ENCODE results near the gene ERVK3-1.

ERVK3-1 gene

DNA sequence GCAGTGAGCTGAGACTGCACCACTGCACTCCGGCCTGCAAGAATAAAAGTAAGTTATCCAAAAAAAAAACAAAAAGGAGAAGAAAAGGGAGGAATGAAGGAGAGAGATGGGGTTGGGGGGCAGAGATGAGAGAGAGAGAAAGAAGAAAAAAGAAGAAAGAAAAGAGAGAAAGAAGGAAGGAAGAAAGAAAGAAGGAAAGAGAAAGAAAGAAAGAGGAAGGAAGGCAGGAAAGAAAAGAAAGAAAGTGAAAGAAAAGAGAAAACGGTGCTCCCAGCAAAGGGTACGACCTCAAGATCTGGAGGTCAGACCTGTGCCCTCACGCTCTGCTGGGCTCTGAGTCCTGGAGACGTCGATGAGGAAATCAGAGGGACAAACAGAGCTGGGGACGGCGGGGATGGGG, 44.4 kb downstream of the ERVK3-1 start:
- TF ChIP-seq, protein P1, sequence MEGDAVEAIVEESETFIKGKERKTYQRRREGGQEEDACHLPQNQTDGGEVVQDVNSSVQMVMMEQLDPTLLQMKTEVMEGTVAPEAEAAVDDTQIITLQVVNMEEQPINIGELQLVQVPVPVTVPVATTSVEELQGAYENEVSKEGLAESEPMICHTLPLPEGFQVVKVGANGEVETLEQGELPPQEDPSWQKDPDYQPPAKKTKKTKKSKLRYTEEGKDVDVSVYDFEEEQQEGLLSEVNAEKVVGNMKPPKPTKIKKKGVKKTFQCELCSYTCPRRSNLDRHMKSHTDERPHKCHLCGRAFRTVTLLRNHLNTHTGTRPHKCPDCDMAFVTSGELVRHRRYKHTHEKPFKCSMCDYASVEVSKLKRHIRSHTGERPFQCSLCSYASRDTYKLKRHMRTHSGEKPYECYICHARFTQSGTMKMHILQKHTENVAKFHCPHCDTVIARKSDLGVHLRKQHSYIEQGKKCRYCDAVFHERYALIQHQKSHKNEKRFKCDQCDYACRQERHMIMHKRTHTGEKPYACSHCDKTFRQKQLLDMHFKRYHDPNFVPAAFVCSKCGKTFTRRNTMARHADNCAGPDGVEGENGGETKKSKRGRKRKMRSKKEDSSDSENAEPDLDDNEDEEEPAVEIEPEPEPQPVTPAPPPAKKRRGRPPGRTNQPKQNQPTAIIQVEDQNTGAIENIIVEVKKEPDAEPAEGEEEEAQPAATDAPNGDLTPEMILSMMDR (IDR thresholded peaks at IDR 0.05; ENCODE audit: low read depth, low read length, missing control alignments), result no peak
- no peak for DNase-seq (ENCODE audit: extremely low read depth, low read depth)
- no peak overlapping the region for H3K4me3 ChIP-seq (replicated peaks; ENCODE audit: low read depth, low read length)

DNA sequence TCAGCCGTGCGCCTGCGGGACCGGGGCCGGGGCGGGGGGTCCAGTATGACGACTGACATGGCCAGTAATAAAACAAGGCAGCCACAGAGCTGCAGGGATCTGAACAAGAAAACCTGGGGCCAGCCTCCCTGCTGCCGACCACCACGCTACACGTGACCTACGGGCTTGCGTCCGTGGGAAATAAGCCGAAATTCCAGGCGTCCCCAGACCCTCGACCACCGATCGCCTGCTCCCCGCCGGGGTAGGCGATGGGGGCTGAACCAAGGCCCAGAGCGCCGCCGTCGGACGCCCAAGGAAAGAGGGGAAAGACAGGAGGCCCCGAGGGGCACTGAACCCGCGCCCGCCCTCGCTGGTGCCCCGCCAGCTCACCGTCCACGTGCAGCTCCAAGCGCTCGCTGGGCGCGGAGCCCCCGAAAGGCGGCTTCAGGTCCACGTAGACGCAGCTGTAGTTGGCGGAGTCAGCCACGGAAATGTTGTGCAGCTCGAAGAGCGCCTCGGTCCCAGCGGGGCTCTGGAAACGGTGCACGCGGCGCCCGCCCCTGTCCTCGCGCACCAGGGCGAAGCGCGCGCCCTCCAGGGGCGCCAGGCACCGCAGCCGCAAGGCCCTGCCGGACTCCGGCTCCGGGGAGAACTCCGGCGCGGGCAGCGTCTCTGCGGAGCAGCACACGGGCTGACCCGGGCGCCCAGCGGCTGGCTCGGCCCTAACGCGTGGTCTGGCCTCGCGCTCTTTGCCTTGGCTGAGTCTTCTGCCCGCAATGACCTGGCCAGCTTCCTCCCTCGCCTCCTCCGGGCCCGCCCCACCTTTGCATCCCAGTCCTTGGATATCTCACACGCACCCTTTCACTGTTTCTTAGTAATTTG, 45.1 kb downstream of the ERVK3-1 start:
- no peak for DNase-seq (ENCODE audit: extremely low read depth, low read depth)
- H3K4me3 ChIP-seq (replicated peaks; ENCODE audit: low read depth, low read length), result no peak overlapping the region
- TF ChIP-seq, protein P1 (IDR thresholded peaks at IDR 0.05; ENCODE audit: low read depth, low read length, missing control alignments), result no peak

DNA sequence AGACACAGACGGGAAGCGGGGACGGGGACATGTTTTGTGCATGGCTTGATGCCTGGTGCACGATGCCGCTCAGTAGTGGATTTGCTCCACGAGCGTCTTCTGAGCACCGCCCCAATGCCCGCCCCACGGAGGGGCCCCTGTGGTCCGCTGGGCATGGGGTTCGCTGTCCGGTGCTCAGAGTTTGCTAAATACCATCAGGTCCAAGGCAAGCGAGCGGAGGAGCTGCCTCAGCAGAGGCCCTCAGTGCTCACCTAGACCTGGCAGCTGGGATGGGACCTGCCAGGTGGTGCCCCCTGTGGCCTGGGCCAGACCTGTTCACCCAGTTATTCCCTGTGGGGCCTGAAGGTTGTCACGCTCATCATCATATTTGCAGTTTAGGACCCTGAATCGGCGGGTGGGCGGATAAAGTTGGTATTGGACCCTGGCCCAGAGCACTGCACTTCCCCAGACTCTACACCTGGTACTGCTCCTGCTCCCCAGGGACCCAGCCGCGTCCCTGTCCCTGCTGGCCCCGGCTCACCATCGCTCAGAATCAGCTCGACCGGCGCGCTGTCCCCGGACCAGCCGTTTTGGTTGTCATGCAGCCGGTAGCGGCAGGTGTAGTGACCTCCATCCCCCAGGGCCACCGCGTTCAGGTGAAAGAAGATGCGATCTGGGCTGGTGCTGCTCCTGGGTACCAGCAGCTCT, 45.8 kb downstream of the ERVK3-1 start:
- TF ChIP-seq, protein P1 (IDR thresholded peaks at IDR 0.05; ENCODE audit: low read depth, low read length, missing control alignments), result no peak
- no peak for DNase-seq (ENCODE audit: extremely low read depth, low read depth)
- H3K4me3 ChIP-seq (replicated peaks; ENCODE audit: low read depth, low read length), result no peak overlapping the region

DNA sequence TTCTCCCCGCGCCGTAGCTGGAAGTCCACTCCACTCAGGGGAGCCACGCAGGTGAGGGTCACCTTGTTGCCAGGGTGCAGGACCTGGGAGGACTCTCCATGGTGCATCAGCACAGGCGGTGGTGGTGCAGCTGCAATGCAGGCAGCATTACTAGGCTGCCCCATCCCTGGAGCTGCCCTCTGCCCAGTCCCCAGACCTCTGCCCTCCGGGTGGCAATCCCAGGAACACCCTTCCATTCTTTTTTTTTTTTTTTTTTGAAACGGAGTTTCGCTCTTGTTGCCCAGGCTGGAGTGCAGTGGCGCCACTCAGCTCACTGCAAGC, 46.3 kb downstream of the ERVK3-1 start:
- no peak for DNase-seq (ENCODE audit: extremely low read depth, low read depth)
- no peak overlapping the region for H3K4me3 ChIP-seq (replicated peaks; ENCODE audit: low read depth, low read length)
- TF ChIP-seq, protein P1 (IDR thresholded peaks at IDR 0.05; ENCODE audit: low read depth, low read length, missing control alignments), result no peak

DNA sequence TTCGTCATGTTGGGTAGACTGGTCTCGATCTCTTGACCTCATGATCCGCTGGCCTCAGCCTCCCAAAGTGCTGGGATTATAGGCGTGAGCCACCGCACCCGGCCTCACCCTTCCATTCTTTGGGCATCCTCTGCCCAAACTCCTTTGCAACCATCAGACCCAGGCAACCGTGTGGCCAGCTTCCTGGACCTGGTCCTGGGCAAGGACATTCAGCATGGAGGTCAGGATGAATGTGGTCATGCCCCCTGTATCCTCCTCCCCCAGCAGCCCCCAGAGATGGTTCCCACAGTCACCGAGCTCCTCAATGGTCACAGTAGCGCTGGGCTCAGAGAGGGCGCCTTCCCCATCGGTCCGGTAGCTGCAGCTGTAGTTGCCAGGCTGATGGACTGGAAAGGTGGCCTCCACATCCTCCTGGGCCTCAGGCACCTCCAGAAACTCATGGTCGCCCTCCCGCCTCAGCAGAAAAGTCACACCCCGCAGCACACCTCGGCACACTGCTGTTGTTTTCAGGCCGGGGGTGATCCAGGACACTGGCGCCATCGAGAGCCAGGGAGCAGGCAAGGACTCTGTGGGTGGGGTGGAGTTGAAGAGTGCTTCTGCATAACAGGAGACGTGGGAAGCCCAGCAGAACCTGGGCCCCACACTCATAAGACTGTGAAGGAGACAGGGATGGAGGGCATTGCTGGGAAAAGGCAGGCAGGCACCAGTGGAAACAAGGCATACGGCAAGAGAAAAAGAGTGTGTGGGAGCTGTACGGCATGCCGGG, 47.0 kb downstream of the ERVK3-1 start:
- H3K4me3 ChIP-seq (replicated peaks; ENCODE audit: low read depth, low read length), result no peak overlapping the region
- TF ChIP-seq, protein P1 (IDR thresholded peaks at IDR 0.05; ENCODE audit: low read depth, low read length, missing control alignments), result no peak
- DNase-seq (ENCODE audit: extremely low read depth, low read depth), result no peak

DNA sequence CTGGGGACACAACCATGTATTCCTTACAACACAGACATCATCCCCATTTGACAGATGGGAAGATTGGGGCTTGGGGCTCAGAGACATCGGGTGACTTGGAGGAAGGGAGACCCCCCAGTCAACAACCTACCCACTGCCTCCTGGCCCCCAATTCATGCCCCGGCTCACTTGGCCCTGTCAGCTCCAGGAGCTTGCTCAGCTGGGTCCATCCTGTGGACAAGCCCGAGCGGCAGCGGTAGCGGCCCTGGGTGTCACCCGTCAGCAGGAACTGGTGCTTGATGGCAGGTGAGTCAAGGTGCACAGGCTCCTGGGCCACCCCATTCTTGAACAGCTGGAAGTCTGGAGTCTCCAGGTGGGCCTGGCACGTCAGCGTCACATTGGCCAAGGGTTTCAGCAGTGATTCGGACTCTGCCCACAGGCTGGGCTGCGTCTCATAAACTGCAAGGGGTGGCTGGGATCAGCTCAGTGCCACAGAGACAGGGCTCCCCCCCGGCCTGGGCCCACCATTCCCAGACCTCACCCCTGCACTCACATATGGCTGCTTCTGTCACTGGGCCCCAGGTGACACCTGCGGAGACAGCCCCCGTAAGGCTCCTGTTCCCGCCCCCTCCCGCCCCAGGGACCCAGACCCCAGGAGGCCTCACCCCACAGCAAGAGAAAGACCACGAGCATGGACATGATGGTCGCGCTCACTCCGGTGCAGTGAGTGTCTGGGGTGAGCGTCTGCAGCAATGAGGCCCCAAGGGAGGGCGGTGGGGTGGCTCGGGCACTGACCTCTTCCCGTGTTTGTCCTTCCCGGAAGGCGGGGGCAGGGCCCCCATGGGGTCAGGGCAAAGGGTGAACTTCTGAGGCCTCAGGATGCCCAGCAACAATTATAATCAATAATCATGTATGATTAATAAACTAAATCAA, 47.8 kb downstream of the ERVK3-1 start, which contains the start of gene A1BG:
TSS of gene A1BG (minus strand) at position 733 of the 912 bp plus-strand sequence. CDS start at position 678, 55 bp downstream.
- no peak for DNase-seq (ENCODE audit: extremely low read depth, low read depth)
- TF ChIP-seq, protein P1 (IDR thresholded peaks at IDR 0.05; ENCODE audit: low read depth, low read length, missing control alignments), result no peak
- no peak within 1 kb of the TSS for H3K4me3 ChIP-seq (replicated peaks; ENCODE audit: low read depth, low read length)
